HG02943 (cell line): Measurements from ENCODE around the gene GPSM1.

Source experiments
- ATAC-seq: cut with Tn5 transposase; IDR thresholded peaks from one replicate; pipeline ENCODE4 v1.9.1; 2021; ENCODE audit warnings: mild to moderate bottlenecking, low read depth, moderate library complexity; ENCODE audit not compliant: unreplicated experiment

GPSM1 gene

DNA sequence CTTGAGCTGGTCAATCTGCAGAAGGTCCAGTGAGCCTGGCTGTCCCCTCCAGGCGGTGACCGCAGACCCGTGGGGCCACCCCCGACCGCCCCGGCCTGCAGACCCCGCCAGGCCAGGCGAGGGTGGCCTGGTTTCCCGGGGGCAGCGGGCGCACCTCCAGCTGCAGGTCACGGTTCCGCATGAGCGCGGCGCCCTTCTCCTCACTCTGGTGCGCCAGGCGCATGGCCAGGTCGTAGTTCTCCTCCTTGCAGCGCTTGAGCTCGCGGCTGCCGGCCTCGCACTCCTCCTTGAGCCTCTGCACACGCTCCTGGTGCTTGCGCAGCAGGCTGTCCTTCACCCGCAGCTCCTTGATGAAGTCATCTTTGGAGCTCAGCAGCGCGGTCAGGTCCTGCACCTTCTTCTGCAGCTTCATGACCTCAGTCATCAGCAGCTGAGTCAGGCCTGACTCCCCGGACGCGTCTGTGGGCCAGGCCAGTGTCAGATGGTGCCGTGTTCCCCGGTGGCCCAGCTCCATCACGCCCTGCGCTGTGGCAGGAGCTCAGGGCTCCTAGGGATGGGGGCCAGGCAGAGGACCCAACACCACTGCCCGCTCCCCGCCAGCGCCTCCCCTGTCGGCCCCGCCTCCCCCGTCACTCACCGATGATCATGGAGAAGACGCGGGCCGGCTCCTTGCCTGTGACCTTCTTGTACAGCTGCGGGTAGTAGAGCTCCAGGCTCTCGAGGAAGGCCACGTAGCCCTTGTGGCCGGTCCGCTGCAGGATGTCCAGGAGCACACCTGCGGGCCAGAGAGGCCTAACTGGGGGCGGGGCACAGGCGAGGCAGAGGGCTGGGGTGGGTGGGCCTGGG is 43.6 kb downstream of the GPSM1 start:
- ATAC-seq, result no peak

GRCh38 chr9:136371533-136371880 is 44.2 kb downstream of the GPSM1 start:
- no peak for ATAC-seq

DNA sequence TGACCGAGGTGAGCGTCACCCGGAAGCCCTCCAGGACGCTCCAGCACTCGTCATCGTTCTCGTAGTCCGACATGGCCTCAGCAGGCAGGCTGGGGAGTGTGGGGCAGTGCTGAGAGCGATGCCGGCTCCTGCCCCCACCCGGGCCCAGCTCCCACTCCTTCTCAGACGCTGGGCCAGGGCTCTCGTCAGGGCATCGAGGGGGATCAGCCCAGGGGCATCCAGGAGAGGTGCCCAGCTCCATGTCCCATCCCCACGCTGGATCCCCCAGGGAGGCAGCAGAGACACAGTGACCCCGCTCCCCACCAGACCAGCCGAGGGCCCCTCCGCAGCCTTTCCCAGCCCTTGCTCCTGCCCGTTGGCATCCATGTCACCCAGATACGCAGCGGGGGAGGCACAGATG is 44.7 kb downstream of the GPSM1 start:
- no peak for ATAC-seq

DNA sequence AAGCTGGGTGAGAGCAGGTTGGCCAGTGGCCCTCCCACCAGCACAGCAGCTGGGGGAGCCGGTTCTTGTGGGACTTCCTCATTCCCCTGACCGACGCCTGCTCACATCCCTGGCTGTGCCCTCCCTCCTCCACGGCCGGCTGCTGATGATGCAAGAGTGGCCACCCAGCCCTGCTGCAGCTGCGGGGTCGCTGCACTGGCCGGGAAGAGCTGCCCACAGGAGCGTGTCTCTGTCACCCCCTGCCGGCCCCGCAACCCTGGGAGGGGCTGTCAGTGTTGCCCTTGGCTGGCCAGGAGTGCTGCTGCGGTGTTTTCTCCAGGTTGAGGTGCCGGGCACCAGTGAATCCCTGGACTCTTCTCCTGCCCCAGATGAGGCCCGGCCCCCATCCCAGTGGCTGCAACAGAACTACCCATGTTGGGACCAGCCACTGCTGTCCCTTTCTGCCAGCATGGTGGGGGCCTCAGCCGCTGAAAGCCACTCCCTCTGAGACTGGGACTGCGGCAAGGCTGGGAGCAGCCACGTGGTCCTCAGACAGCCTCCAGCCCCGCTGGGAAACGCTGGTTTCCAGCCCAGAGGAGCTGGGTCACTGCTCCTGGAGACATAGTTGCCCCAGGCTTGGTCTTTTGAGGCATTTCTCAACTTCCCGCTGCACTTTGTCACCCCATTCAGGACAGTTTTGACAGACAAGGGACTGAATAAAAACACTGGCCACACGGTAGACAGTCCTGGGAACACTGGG is 45.4 kb downstream of the GPSM1 start:
- ATAC-seq, result no peak

DNA sequence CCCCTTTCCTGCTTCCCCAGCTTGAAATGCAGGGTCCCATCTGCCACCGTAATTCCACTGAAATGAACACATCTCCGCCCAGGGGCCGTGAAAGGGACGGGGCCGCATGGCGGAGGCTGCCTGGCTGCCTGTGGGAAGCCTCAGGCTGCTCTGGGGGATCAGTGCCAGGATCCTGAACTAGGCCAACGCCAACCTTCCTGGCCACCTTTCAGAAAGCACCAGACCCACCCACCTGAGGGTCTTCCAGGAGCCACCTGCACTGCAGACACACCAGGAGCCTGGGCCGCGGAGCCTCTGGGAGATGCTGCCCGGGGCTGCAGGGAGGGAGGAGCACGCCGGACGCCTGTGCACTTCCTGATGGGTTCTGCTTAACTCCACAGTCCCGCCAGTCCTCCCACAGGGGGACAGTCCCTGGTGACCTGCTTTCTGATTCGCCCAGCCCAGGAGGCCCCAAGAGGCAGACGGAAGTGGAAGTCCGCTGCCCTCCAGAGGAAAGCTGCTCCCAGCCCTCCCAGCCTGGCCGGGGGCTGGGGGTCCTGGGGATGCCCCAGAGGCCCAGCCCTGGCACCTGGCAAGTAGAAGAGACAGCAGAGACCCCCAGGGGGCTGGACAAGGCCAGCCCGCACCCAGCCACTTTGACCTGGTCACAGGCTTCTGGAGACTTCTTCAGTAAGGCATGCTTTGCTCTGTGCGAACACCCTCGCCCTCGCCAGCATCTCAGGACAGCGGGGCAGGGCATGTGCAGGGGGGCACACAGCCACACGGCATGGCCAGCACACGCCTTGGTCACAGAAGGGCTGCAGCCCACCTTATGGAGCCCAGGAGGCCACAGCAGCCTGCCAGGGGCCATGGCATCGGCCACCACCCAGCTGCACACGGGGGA is 46.2 kb downstream of the GPSM1 start, which contains the start of gene CARD9:
Gene CARD9, minus strand, starts transcription at position 370 of the 883 bp plus-strand sequence. CDS start 1,591 bp downstream, outside the sequence.
- no peak for ATAC-seq

DNA sequence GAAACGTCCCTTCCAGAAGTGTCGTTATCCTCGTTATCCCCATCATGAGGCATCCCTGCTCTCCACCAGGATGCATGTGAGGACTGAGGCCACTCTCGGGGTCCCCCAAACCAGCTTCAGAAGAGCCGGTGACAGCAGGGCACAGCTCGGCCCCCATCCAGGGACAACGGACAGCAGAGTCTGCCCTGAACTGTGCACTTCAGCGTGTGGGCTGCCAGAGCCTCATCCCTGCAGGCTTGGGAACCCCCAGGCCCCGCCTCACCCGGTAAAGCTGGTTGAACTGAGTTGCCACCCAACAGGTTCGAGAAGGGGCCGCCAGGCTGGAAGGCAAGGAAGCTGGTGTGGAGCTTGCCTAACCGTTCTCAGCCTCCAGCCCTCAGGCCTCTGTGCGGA is 46.8 kb downstream of the GPSM1 start:
- ATAC-seq, result no peak

GRCh38 chr9:136375096-136375495 is 47.8 kb downstream of the GPSM1 start:
- ATAC-seq, result no peak

GRCh38 chr9:136376457-136376856 is 49.1 kb downstream of the GPSM1 start:
- no peak for ATAC-seq

DNA sequence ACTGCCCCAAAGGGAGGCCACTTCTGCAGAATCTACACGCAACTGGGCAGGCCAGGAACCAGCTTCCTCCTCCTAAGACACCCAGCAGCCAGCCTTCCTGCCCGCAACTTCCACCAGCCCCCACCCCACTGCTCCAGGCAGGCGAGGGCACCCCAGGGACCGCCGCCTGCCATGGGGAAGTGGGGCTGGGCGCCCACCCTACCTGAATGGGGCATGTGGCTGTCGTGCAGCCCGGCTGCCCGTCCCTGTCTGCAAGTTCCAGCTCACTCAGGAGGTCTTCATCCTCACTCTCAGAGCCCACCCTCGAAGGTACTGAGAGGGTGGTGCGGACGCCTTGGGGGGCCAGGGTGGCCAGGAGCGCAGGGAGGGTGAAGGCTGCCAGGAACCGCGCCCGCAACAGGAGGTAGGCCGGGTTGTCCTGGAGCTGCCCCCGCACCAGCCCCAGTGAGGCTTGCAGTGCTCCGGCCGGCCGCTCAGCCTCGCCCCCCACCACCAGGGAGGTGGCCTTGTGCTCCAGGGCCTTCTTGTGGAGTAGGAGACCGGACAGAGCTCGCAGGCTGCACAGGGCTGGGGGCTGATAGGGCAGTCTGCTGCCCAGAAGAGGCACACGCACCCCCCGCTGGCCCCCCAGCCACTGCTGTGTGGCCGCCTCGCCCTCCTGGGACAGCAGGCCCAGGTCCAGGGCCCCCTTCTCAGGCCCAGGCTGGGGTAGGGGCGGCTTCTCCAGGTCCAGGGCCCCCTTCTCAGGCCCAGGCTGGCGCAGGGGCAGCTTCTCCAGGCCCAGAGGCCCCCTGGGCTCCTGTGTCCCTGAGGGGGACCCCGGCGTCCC is 50.2 kb downstream of the GPSM1 start:
- ATAC-seq, result no peak

- ATAC-seq, result no peak
These were observed 51.0 kb downstream of the GPSM1 start for GRCh38 chr9:136378170-136379002.

GRCh38 chr9:136379003-136379287 is 51.6 kb downstream of the GPSM1 start:
- ATAC-seq, result no peak

DNA sequence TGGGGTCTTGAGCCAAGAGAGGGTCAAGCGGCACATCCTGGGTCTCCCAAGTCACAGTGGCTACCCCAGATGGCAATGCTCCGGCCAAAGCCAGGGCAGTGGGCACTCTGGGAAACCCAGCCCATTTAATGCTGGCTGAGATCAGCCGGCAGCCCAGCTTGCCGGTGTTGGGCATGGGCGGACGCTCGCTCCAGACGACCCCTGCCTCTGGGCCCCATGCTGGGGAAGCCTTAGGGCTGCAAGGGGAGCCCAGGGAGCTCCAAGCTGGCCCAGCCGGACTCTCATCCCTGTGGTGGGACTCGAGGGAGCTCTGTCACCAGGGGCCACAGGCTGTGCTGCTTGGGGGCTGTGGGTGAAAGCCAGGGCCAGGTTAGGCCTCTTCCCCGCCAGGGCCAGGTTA is 52.1 kb downstream of the GPSM1 start:
- no peak for ATAC-seq

GRCh38 chr9:136379891-136380290 is 52.6 kb downstream of the GPSM1 start:
- ATAC-seq, result no peak

- no peak for ATAC-seq
These were observed 53.0 kb downstream of the GPSM1 start for GRCh38 chr9:136380381-136380780.

DNA sequence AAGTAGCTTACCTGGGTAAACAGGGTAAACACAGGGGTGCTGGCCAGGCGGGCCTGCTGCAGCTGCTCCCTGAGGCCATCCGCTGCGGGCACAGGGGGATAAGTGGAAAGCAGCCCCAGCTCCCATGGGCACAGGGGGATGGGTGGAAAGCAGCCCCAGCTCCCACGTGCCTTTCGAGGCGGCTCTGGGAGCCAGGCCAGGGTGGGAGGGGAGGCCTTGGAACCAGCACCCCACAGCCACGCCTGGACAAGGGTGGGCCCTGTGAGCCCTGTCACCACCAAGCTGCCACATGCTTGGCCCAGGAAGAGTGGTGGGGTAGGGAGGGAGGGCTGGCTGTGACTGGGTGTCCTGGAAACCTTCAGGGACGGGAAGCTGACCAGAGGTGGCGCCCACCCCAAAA is 54.0 kb downstream of the GPSM1 start:
- no peak for ATAC-seq

- ATAC-seq, result no peak
These were observed 54.7 kb downstream of the GPSM1 start for GRCh38 chr9:136381966-136382513.

DNA sequence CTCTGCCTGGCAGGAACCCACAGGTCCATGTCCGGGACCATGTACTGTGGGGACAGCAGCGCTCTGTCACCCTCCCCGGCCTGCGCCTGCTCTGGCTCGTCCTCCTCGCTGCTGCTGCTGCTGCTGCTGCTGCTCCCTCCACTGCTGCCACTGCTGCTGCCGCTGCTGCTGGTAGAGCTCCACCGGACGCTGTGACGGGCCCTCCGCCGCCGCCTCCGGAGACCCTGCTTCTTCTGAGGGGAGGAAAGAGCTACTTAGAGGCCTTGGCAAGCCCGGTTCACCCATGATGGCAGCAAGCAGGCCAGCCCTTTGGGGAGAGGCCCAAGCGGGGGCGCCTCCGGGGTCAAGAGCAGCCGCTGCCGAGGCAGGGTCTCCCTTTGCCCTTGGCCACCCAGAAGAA is 56.1 kb downstream of the GPSM1 start:
- ATAC-seq, result no peak

GRCh38 chr9:136385015-136385414 is 57.7 kb downstream of the GPSM1 start:
- ATAC-seq, result no peak

- ATAC-seq, result no peak
These were observed 58.7 kb downstream of the GPSM1 start for GRCh38 chr9:136386018-136386417.
